Measurements from ENCODE around the gene MAD2L2. TPM values are rescaled to one million over a fixed set of nuclear protein-coding genes. Genes with fewer than 3 reads are reported as not detected.

The MAD2L2 gene
- total RNA-seq, 1 donor from 2014 or later = 23.0 TPM

DNA sequence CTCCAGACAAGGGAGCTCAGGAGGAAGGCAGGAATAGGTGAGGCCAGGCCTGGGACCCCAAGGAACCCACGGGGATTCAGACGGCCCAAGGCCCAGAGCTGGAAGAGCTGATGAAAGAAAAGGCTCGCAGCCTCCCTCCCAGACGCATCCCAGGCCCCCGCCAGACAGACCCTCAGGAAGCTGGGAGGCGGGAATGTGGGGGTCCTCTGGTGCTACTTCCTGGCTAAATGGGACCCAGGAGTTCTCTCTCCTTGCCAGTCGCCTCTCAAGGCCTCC, 27.1 kb downstream of the MAD2L2 start:
- DNase-seq (ENCODE audit: low read depth in 2 of 2) = no peak

DNA sequence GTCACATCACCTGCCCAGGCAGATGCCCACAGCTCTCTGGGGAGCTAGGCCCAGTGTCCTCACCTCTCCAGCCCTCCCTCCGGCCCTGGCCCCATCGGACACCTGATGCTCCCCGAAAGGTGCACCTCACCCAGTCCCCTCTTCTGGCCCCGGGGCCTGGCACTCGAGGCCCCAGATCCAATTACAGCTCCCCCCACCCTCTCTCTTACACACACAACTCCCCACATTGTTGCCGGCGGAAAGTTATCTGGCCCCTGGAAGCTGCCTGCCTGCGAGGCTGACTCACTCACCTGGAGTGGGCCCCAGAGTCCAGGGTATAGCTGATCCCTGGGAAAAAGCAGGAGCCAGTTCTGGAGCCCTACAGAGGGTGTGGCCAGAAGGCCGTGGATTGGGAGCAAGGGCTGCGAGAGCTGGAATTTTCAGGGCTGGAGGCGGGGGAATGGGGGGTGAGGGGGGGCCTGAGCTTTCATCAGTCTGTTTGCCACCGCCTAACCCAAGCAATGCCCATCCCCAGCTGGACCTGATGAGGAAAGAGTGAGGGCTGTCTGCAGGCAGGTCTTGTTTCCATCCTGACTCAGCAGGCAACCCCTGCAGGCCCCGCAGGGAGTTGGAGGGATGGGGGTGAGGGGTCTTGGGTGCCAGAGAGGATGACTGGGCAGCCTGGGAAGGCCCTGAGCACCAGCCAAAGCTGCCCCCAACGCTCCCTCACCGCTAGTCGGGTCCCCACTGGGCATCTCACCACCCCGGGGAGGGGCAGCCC, 27.7 kb downstream of the MAD2L2 start:
- DNase-seq (ENCODE audit: low read depth in 2 of 2) = no peak

DNA sequence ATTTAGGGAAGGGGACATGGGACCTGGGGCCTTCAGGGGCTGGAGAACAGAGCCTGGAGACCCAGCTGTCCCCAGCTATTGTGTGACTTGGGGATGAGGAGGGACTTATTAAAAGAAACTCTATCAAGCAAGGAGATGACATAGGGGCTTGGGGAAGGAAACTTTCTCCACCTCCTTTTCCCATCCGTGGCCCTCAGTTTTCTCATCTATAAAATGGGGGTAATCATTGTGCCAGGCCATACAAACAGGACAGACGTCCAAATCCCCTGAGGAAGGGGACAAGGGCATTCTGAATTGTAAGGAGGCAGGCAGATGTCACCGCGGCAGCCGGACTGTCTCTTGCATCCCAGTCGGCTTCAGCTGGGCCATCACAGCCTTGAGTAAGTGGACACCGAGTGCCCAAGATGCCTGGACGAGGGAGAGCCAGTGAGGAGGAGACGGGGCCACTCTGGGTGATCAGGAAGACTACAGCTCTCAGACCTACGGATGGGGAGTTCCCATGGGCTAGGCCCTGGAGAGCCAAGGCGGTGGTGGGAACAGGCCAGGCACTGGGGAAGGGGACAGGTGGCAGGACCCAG, 28.7 kb downstream of the MAD2L2 start:
- DNase-seq (ENCODE audit: low read depth in 2 of 2) = no peak

DNA sequence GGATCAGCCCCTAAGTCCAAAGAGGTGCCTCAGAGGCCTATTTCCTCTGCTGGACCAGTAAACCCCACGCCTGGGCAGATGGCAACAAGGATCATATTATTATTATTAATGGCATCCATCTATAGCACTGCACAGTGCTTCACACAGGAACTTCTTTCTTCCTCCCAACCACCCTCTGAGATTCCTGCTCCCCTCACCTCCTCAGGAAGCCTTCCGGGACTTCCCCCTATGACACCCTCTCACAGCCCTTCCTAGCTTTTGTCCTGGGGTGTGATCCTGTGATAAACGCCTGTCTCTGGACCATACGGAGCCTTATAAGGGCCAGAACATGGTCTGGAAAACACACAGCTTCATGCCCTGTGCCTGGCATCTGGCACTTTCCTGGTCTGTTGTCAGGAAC, 29.9 kb downstream of the MAD2L2 start:
- no peak for DNase-seq (ENCODE audit: low read depth in 2 of 2)

DNA sequence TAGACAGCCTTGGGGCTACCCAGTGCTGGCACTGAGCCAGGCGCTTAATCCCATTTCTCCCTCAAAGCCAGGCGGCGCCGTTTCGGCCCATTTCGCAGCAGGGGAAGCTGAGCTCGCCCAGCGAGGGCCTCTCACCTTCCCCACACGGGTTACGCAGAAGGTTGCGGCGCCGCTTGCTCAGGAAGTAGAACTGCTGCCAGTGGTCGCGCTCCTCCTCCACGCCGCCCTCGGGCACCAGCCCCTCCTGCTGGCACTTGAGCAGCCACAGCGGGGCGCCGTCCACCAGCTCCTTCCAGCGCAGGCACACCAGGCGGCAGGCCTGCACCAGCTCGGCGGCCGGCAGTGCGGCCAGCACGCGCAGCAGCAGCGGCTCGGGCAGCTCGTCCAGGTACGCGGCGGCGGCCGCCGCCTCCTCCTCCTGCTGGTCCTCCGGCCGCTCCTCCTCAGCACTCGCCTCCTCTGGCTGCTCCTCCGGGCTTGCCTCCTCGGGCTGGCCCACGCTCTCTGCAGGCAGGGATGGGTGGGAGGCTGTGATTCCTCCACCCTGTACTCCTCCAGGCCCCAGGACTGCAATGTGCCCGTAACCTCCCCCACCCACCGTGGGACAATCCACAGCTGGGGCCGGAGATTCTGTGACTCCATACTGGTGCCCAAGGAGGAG, 30.5 kb downstream of the MAD2L2 start:
- peak; percentile 78 to 90 for DNase-seq (ENCODE audit: low read depth in 2 of 2)

DNA sequence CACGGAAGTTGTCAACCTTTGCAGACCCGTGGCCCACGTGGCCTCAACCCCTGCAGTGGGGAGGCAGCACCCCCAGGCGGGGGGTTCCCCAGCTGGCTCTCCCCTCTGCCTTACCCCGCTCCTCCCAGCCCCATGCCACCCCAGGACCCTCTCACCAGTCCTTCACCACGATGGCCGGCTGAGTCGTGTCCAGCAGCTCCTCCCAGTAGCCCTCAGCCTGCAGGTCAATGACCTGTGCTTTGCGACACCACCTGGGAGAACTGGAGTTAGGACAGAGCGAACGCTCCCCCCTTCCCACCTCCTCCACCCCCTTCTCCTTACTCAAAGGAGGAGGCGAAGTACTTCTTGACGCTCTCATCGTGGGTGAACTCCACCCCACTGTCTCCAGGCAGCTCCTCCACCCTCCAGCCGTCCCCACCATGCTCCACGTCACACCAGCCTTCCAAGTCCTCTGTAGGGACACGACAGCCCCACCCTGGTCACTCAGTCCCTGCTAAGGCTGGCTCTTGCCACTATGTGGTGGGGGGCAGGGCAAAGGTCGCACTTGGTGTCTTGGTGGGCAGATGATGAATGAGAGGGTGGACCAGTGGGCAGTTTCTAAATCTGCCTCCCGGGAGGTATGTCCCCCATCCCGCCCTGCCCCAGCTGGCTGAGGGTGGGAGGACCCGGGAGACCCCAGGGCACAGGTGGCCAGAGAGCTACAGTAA, 31.2 kb downstream of the MAD2L2 start:
- no peak for DNase-seq (ENCODE audit: low read depth in 2 of 2)

DNA sequence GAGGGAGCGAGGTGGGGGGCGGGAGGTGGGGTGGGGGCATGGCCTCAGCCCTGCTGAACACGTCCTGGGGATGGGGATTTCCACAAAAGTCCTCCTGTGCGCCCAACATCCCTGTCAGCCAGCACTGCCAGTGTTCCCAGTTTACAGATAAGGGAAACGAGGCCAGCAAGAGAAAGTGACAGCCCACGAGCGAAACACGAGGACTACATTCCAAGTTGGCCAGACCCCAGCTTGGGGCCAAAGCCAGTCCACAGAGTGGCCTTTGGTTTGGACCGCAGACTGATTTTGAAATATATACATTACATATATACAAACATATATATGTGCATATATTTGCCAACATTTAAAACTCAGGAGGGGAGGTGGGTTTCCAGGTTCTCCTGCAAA, 31.7 kb downstream of the MAD2L2 start:
- DNase-seq (ENCODE audit: low read depth in 2 of 2) = no peak

DNA sequence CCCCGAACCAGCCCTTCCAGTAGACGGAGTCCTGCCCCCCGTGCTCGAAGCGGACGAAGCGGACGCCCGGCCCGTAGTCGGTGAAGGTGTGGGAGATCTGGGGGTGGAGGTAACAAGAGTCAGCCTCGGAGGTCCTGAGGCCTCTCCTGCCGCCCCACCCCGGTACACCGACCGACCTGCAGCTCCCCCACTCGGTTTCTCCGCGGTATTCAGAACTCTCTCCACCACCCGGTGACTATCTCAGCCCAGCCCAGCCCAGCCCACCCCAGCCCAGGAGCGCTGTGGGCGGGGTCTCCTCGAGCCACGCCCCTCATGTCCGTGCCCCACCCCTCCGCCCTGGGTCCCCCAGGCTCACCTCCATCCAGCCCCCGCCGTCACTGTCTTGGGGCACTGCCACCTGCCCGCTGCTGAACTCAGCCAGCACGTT, 32.2 kb downstream of the MAD2L2 start:
- peak in 1 of 2 donors; percentile 26 for DNase-seq (ENCODE audit: low read depth in 2 of 2)

DNA sequence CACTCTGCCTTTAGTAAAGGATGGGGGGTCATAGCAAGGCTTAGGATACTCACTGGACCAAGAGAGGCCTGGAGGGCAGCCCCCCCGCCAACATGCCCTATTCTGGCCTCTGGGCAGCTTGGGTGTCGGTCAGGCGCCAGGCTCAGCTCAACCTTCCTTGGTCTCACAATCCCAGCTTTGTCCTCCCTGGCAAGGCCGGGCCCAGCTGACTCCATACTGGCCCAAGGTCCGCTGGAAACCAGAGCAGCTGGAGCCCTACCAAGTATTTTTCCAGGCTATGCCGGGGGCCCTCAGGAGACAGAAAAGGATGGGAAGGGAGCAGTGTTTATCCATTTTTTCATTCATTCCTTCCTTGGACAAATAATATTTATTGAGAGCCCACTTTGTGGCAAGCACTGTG, 32.9 kb downstream of the MAD2L2 start:
- DNase-seq (ENCODE audit: low read depth in 2 of 2) = no peak

DNA sequence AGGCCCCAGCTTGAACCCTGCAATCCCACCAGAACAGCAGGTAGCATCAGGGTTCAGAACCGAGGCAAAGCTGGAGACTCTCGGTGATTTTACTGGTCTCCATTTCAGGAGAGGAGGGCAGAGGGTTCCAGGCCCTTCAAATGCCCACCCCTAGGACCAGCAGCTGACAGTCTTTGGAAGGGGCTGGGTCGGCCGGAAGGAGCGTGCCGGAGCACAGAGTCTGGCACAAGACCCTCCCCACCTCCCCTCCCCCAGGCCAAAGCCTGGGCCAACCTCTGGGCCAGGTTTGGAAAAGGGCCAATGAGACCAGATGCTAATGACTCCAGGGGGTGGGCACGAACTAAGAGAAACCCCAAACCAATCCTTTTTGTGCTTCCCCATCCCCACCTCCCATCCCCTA, 33.6 kb downstream of the MAD2L2 start:
- DNase-seq (ENCODE audit: low read depth in 2 of 2) = no peak

DNA sequence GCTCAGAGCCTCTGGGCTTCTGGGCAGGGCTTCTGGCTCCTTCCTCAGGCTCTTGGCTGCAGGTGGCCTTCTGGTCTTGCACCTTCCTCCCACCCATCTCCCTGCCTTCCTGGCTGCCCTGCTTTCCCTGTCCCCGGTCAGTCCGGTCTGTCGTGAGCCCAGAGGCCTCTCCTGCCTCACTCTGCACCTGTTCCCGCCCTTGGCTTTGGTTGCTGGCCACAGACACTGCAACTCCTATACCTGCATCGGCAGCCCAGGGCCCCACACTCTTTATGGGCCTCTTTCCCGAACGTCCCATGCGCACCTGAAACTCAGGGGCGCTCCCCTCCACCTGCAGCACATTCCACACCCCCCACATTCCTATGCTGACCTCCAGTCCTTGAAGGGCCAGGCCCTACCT, 34.6 kb downstream of the MAD2L2 start:
- DNase-seq (ENCODE audit: low read depth in 2 of 2) = no peak

DNA sequence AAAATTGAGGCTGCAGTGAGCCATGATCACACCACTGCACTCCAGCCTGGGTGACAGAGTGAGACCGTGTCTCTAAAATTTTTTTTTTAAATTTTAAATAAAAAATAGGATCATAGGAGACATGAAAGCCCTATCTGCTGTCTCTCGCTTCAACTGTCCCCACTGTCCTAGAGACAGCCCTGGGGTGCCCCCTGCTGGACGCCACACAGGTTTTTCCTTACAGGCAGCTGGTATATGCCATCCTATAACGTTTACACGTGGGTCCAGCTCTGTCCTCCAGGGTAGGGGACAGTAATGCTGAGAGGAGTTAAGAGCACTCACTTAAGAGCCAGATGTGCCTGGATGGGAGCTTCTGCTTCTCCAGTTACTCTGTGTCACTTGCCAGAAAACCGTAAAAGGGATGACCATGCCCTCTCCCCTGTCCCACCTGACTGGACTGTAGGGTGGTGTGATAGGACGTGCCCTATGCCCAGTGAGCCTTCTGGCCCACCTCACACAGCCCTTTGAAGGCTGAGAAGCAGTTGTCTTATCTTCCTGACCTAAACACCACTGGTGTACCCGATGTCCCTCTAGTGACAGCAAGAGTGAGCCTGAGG, 35.2 kb downstream of the MAD2L2 start:
- peak; percentile 80 to 90 for DNase-seq (ENCODE audit: low read depth in 2 of 2)

DNA sequence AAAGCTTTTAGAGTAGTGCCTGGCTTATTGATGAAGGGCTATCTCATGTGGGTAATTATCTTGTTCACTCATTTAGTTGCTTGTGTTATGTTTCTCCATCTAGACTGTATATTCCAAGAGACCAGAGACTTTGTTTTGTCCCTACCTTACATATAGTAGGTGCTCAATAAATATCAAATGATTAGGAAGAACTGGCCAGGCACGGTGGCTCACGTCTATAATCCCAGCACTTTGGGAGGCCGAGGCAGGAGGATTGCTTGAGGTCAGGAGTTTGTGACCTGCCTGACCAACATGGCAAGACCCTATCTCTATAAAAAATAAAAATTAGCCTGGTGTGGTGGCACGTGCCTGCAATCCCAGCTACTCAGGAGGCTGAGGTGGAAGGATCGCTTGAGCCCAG, 35.7 kb downstream of the MAD2L2 start:
- no peak for DNase-seq (ENCODE audit: low read depth in 2 of 2)

DNA sequence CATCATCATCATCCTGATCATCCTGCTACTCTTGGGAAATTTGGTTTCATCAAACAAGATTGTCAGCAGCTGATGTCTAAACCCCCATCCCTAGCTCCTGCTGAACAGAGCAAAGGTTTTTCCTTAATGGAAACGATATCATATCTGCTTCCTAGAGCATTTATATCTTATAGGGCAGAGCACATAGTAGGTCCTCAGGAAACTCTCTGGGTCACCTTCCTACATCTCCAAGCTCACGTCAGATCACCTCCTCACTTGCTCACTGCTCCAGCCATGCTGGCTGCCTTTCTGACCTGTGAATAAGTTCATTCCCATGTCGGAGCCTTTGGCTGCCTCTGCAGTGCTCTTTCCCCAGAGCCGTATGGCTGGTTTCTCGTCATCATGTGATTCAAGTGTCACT, 37.2 kb downstream of the MAD2L2 start:
- DNase-seq (ENCODE audit: low read depth in 2 of 2) = no peak

DNA sequence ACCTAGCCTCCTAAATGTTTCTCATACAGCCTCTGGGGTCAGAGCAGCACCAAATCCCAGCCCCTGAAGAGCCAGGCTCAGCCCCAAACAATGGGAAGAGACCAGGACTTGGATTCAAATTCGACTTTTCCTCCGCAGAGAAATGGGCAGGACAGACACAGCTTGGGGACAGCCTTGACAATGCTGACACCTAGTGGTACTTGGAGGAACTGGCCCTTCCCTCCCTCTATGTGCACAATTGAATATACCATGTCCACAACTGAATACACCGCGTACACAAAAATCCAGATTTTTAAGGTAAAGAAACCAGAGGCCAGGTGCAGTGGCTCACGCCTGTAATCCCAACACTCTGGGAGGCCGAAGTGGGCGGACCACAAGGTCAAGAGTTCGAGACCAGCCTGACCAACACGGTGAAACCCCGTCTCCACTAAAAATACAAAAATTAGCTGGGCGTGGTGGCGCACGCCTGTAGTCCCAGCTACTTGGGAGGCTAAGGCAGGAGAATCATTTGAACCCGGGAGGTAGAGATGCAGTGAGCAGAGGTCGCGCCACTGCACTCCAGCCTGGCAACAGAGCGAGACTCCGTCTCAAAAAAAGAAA, 38.4 kb downstream of the MAD2L2 start:
- DNase-seq (ENCODE audit: low read depth in 2 of 2) = peak; percentile 71 to 81

DNA sequence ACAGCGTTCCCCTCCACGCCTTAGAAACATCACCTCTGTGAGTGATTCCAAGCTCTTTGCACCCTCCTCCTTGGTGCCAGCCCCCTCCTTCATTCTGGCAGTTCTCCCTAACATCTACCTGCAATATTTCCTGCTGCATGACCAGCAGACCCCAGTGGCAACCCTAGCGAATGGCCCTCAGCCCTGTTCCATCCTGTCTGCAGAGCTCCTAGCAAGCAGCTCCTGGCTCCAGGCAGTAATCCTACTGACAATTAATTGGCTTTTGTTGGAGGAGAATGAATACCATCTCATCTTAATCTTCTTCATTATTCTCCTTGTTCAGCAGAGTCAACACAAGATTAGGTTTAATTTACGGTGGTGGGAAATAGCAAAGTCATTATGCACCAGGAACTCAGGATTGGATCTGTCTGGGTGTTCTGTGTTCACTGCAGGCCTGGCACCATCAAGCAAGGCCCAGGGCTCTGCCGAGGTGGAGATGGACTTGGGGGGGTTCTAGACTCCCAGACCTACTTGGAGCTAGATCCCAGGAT, 39.1 kb downstream of the MAD2L2 start:
- DNase-seq (ENCODE audit: low read depth in 2 of 2) = no peak

DNA sequence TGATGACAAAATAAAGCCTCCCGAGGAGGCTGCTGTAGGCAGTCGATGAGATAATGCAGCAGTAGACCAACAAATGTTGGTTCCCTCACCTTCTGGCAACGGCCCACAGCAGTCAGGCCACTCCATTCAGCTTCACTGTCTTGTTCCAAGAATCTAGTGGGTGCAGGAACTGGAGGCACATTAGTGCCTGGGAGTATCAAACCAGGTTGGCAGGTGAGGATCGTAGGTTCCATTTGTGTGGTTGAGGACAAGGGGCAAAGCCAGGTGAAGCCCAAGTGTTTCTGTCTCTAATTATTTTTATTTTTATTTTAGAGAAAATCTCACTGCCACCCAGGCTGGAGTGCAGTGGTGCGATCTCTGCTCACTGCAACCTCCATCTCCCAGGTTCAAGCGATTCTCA, 40.0 kb downstream of the MAD2L2 start:
- no peak for DNase-seq (ENCODE audit: low read depth in 2 of 2)

DNA sequence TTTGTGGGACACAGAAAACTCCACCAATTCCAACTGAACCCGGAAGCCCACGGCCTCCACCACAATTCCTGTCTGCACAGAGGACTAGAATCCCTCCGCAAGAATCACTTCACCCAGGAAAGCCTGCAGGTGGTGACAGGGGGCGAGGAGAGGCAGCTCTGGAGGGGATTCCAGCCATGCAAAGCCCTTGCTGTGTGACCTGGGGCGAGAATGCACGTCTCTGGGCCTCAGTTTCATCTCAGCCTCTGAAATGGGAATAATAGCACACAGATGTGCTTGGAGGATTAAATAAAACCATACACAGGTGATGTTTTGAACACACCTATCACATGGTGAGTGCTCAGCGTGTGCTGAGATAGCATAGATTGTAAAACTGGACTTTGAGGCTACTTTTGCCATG, 40.8 kb downstream of the MAD2L2 start:
- no peak for DNase-seq (ENCODE audit: low read depth in 2 of 2)

DNA sequence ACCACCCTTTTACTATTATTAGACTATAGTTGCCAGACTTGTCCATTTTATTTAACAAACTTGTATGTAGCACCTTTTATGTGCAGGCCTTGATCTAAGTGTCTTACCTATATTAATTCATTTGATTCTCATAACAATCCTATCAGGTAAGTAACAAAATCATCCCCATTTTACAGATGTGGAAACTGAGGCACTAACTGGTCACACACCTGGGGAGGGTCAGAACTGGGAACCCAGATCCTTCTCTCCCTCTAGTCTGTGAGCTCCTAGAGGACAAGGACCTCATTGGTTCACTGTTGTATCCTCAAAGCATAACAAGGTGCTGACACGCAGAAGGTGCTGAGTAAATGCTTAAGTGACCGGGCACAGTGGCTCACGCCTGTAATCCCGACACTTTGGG, 41.6 kb downstream of the MAD2L2 start:
- DNase-seq (ENCODE audit: low read depth in 2 of 2) = no peak

DNA sequence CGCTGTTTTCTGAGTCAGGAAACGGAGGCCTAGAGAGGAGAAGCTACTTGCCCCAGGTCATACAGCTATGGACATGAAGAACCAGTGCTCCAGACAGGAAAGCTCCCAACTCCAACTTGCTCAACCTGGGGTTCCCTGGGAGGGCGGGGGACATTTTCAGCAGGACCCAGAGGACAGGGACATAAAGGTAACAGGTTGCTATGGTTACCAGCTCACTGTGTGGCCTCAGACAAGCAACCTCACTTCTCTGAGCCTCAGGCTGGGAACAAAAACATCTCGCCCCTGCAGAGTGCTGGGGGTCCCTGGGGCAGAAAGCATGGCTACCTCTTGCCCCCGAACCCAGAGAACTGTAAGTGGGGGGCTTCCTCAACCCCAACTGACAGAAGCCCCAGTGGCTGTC, 42.8 kb downstream of the MAD2L2 start:
- no peak for DNase-seq (ENCODE audit: low read depth in 2 of 2)

DNA sequence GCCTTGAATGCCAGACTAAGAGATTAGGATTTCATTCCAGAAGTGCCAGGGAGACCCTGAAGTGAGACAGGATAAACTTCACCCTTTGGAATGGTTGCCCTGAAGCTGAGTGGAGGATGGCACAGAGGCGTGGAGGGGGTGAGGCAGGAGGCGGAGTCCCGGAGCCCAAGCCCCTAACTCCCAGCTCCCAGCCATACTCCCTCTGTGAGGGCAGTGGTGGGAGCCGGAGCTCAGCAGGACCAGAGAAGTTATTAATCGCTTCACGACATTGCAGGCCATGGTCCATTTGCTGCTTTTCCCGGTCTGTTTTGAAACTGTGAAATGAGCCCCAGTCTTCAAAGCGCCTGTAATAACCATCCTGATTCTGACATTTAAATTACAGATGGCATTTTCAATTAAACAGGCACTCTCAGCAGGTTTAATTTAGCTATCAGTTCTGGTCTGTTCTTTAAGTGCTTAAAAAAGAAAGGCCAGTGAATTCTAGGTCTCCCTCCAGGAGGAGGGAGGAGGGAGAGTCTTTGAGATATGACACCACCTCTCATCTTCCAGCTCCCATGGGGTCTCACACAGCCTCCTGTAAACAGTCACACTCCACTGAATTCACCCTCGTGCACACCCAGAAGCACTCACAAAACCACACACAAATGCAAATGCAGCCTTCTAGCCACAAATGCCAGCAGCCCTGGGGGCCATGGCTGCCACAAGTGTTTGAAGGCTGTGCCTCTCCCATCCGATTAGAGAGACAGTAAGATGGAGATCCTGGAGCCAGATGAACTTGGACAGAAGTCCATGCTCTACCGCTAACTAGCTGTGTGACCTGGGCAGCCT, 46.4 kb downstream of the MAD2L2 start:
- DNase-seq (ENCODE audit: low read depth in 2 of 2) = no peak
